ENCODE data around the gene GOLGA6L7.
"Not testable (repeated sequence)": the region's sequence is repeated elsewhere in the genome, so short reads cannot be mapped to it uniquely, and the experiment has no call there.

The GOLGA6L7 gene

GRCh38 chr15:28884151-28884940 lies 35.9 kb upstream of the GOLGA6L7 start:
- DNase-seq, result no peak

GRCh38 chr15:28881600-28881999 lies 33.2 kb upstream of the GOLGA6L7 start:
- DNase-seq, result no peak

- no peak for DNase-seq
Observed at GRCh38 chr15:28881170-28881569, 32.7 kb upstream of the GOLGA6L7 start.

- no peak for DNase-seq
Observed at GRCh38 chr15:28880680-28881079, 32.2 kb upstream of the GOLGA6L7 start.

- DNase-seq, result no peak
Observed at GRCh38 chr15:28879551-28879950, 31.1 kb upstream of the GOLGA6L7 start.

- DNase-seq, result no peak
Observed at GRCh38 chr15:28878209-28878608, 29.8 kb upstream of the GOLGA6L7 start.

GRCh38 chr15:28876845-28877185 lies 28.4 kb upstream of the GOLGA6L7 start:
- no peak for DNase-seq

GRCh38 chr15:28876131-28876844 lies 27.8 kb upstream of the GOLGA6L7 start:
- DNase-seq, result no peak

- DNase-seq, result no peak
Observed at GRCh38 chr15:28875461-28876000, 27.1 kb upstream of the GOLGA6L7 start.

- peak; percentile 38 to 40 for DNase-seq
Observed at GRCh38 chr15:28873585-28874190, 25.2 kb upstream of the GOLGA6L7 start.

- DNase-seq, result no peak
Observed at GRCh38 chr15:28873006-28873405, 24.6 kb upstream of the GOLGA6L7 start.

GRCh38 chr15:28871168-28871567 lies 22.7 kb upstream of the GOLGA6L7 start:
- DNase-seq, result no peak

- DNase-seq, result no peak
Observed at GRCh38 chr15:28868744-28869345, 20.4 kb upstream of the GOLGA6L7 start.

GRCh38 chr15:28861589-28862293 lies 13.3 kb upstream of the GOLGA6L7 start:
- not testable (repeated sequence) for DNase-seq

GRCh38 chr15:28861031-28861534 lies 12.6 kb upstream of the GOLGA6L7 start:
- no peak for DNase-seq

GRCh38 chr15:28854578-28854977 lies 6.1 kb upstream of the GOLGA6L7 start:
- not testable (repeated sequence) for DNase-seq

GRCh38 chr15:28853654-28854053 lies 5.2 kb upstream of the GOLGA6L7 start:
- DNase-seq, result not testable (repeated sequence)

- not testable (repeated sequence) for DNase-seq
Observed at GRCh38 chr15:28849766-28850165, 1.3 kb upstream of the GOLGA6L7 start.

GRCh38 chr15:28849271-28849670 lies 827 bp upstream of the GOLGA6L7 start:
- DNase-seq, result not testable (repeated sequence)

- DNase-seq, result not testable (repeated sequence)
Observed at GRCh38 chr15:28847959-28848358, 485 bp downstream of the GOLGA6L7 start.

GRCh38 chr15:28847247-28847646 lies 1.2 kb downstream of the GOLGA6L7 start:
- DNase-seq, result peak in 1 of 2 donors; percentile 7

GRCh38 chr15:28844147-28844546 lies 4.3 kb downstream of the GOLGA6L7 start:
- not testable (repeated sequence) for DNase-seq
